Spleen (tissue), 7 donors: ENCODE measurements around the gene HAAO.

Experiments
- POLR2AphosphoS5 ChIP-seq, 3 donors: sonication (generic); formaldehyde crosslinking; IDR thresholded peaks; one replicate each; pipeline ENCODE4 v1.5.1; 2017; ENCODE audit warnings: antibody characterized with exemption in 3 of 3
- TF ChIP-seq, protein P1 (sequence below), 11 experiments: fragments of 200-600 bp in 7 of 11; fragments of 450-650 bp in 4 of 11; sonication (generic) in 4 of 11; IDR thresholded peaks in 8 of 11; conservative IDR thresholded peaks in 3 of 11; 1 replicate in 7 of 11; 2 replicates in 4 of 11; pipeline versions ENCODE4 v1.4.0 to v1.8.0; 2016 to 2021; ENCODE audit warnings: antibody characterized with exemption in 11 of 11, inconsistent platforms in 4 of 11, mild to moderate bottlenecking in 1 of 11
- donor health status: DM: no; HTN: no; CAD: no; lungs with moderate emphysema.
- donor health status: DM: no; HTN: no; CAD: no.
- donor health status: DM: no; HTN: no; CAD: no.

DNA sequence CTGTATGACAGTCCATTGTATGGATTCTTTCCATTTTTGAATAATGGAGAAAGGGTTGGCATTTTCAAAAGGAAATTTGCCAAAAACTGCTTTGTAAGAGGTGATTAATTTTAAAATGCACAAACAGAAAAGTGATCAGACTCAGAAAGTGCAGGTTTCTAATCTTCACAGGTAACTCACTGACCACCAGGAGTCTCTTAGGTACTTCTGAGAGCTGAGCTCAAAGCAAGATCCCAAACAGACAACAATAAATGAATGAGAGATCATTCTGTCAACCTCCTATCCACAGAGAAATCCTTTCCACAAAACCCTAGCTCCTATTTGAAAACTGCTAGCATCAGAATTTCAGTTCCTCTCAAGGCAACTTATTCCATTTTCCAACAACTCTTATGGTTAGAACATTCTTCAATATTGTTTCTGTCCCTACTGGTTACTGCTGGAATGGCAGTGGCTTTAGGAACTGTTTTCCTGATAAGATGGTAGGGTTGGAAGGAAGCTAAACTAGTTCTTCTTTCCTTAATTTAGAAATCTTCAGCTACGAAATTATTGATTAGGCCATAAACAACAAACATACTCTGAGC, 20.6 kb upstream of the HAAO start:
- TF ChIP-seq, protein P1, sequence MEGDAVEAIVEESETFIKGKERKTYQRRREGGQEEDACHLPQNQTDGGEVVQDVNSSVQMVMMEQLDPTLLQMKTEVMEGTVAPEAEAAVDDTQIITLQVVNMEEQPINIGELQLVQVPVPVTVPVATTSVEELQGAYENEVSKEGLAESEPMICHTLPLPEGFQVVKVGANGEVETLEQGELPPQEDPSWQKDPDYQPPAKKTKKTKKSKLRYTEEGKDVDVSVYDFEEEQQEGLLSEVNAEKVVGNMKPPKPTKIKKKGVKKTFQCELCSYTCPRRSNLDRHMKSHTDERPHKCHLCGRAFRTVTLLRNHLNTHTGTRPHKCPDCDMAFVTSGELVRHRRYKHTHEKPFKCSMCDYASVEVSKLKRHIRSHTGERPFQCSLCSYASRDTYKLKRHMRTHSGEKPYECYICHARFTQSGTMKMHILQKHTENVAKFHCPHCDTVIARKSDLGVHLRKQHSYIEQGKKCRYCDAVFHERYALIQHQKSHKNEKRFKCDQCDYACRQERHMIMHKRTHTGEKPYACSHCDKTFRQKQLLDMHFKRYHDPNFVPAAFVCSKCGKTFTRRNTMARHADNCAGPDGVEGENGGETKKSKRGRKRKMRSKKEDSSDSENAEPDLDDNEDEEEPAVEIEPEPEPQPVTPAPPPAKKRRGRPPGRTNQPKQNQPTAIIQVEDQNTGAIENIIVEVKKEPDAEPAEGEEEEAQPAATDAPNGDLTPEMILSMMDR (IDR thresholded peaks at IDR 0.05 in 8 of 11, conservative IDR thresholded peaks at IDR 0.05 in 3 of 11): peak in 9 of 11 experiments; percentile 23 to 58 (median 50)
- no peak for TF ChIP-seq POLR2AphosphoS5 (IDR thresholded peaks at IDR 0.05)
